ENCODE results near the gene LSR. TPM values are rescaled to one million over a fixed set of nuclear protein-coding genes. Genes with fewer than 3 reads are reported as not detected.

Gene LSR
- polyA plus RNA-seq, 1 donor from 2014 or later, result not detected

GRCh38 chr19:35279374-35279773 is 30.6 kb downstream of the LSR start:
- no peaks in the 10 kb centered on the region for H4K20me1 ChIP-seq (ENCODE audit: insufficient read depth)
- H2AFZ ChIP-seq (ENCODE audit: low read depth, low read length), result no peak overlapping the region
- TF ChIP-seq REST (IDR thresholded peaks at IDR 0.05; ENCODE audit: borderline replicate concordance) (no peak), CTCF (IDR thresholded peaks at IDR 0.05; ENCODE audit: poor library complexity, severe bottlenecking) (no peak)
- H3K9me2 ChIP-seq (ENCODE audit: insufficient read depth, low read length), result no peaks in the 10 kb centered on the region
- no peak overlapping the region for H3K27ac ChIP-seq (ENCODE audit: low read length)
- no peak overlapping the region for H3K4me3 ChIP-seq (ENCODE audit: low read length)
- H3F3A ChIP-seq (ENCODE audit: insufficient read depth, low read length, poor library complexity, severe bottlenecking), result no peaks in the 10 kb centered on the region
- no peaks in the 10 kb centered on the region for H3K79me2 ChIP-seq (replicated peaks; ENCODE audit: insufficient read depth, low read length)
- H3K9ac ChIP-seq (ENCODE audit: low read length), result no peak overlapping the region
- no peaks in the 10 kb centered on the region for H3K27me3 ChIP-seq (ENCODE audit: insufficient read depth, low read depth, low read length)
- no peaks in the 10 kb centered on the region for H3K9me3 ChIP-seq (ENCODE audit: low read length)
- H3K36me3 ChIP-seq (ENCODE audit: insufficient read depth, low read length), result no peaks in the 10 kb centered on the region
- H3K4me2 ChIP-seq (ENCODE audit: low read length), result no peak overlapping the region

GRCh38 chr19:35279985-35280821 is 31.4 kb downstream of the LSR start:
- no peak overlapping the region for H3K4me2 ChIP-seq (ENCODE audit: low read length)
- no peak overlapping the region for H3K4me3 ChIP-seq (ENCODE audit: low read length)
- H4K20me1 ChIP-seq (ENCODE audit: insufficient read depth), result no peaks in the 10 kb centered on the region
- no peak overlapping the region for H2AFZ ChIP-seq (ENCODE audit: low read depth, low read length)
- H3K27me3 ChIP-seq (ENCODE audit: insufficient read depth, low read depth, low read length), result no peaks in the 10 kb centered on the region
- H3K9ac ChIP-seq (ENCODE audit: low read length), result no peak overlapping the region
- H3K27ac ChIP-seq (ENCODE audit: low read length), result no peak overlapping the region
- no peaks in the 10 kb centered on the region for H3K9me2 ChIP-seq (ENCODE audit: insufficient read depth, low read length)
- H3K9me3 ChIP-seq (ENCODE audit: low read length), result no peaks in the 10 kb centered on the region
- no peaks in the 10 kb centered on the region for H3K36me3 ChIP-seq (ENCODE audit: insufficient read depth, low read length)
- H3K79me2 ChIP-seq (replicated peaks; ENCODE audit: insufficient read depth, low read length), result no peaks in the 10 kb centered on the region
- TF ChIP-seq EZH2 (IDR thresholded peaks at IDR 0.05; ENCODE audit: borderline replicate concordance, insufficient read depth, low read length, poor library complexity, severe bottlenecking) (no peak), POLR2AphosphoS5 (IDR thresholded peaks at IDR 0.05) (no peak), RAD21 (conservative IDR thresholded peaks at IDR 0.05) (no peak), EP300 (conservative IDR thresholded peaks at IDR 0.05; ENCODE audit: poor library complexity, severe bottlenecking) (no peak), SMC3 (conservative IDR thresholded peaks at IDR 0.05; ENCODE audit: poor library complexity) (no peak), REST (IDR thresholded peaks at IDR 0.05; ENCODE audit: borderline replicate concordance) (no peak), TAF1 (IDR thresholded peaks at IDR 0.05; ENCODE audit: low read depth) (no peak)
- H3F3A ChIP-seq (ENCODE audit: insufficient read depth, low read length, poor library complexity, severe bottlenecking), result no peaks in the 10 kb centered on the region
